HEK293 (cell line): ENCODE results near the gene RTN1.

ENCODE experiments used
- CTCF ChIA-PET: fragments of 350-600 bp; formaldehyde crosslinking; extraction: SDS; loops from one replicate; lab custom pipeline; 2021; ENCODE audit warnings: antibody characterized with exemption; lab: Yijun Ruan, JAX
- POLR2A ChIA-PET: fragments of 300-600 bp; formaldehyde crosslinking; extraction: SDS; loops from one replicate; lab custom pipeline; 2020; ENCODE audit warnings: antibody characterized with exemption, inconsistent platforms; lab: Yijun Ruan, JAX
- H3K27ac ChIP-seq: fragments of 200-500 bp; sonication (Bioruptor generic); 2 replicates; pipeline ENCODE4 v1.5.1; 2014; ENCODE audit warnings: low read depth, low read length, control low read depth, inconsistent platforms; ENCODE audit errors: extremely low read depth
- H3K36me3 ChIP-seq, 2 experiments: fragments of 200-500 bp in 1 of 2; sonication (Bioruptor generic) in 1 of 2; 1 replicate in 1 of 2; 2 replicates in 1 of 2; pipeline ENCODE4 v1.5.1; 2014 to 2017; ENCODE audit warnings: inconsistent platforms in 2 of 2, low read length in 2 of 2; ENCODE audit not compliant: control insufficient read depth in 2 of 2, insufficient read depth in 1 of 2
- H3K4me1 ChIP-seq: fragments of 200-500 bp; sonication (Bioruptor generic); 2 replicates; pipeline ENCODE4 v1.5.1; 2014; ENCODE audit warnings: mild to moderate bottlenecking, low read length, inconsistent platforms; ENCODE audit not compliant: control insufficient read depth, insufficient read depth
- H3K4me3 ChIP-seq: 2 replicates; pipeline ENCODE4 v1.5.1; 2011; ENCODE audit warnings: low read depth, mild to moderate bottlenecking, control low read depth, low read length, moderate library complexity
- H3K9me3 ChIP-seq: fragments of 200-500 bp; sonication (Bioruptor generic); 2 replicates; pipeline ENCODE4 v1.5.1; 2014; ENCODE audit warnings: low read depth, low read length, inconsistent platforms; ENCODE audit not compliant: control insufficient read depth, insufficient read depth
- BCL6B ChIP-seq: fragments of 450-650 bp; formaldehyde crosslinking; IDR thresholded peaks from 2 replicates; pipeline ENCODE4 v1.5.1; 2017; ENCODE audit warnings: missing biosample characterization, missing genetic modification characterization
- GLI2 ChIP-seq: fragments of 450-650 bp; formaldehyde crosslinking; IDR thresholded peaks from 2 replicates; pipeline ENCODE4; 2017; ENCODE audit warnings: missing biosample characterization, missing genetic modification characterization, low read depth, borderline replicate concordance
- GLI4 ChIP-seq: fragments of 450-650 bp; formaldehyde crosslinking; IDR thresholded peaks from 2 replicates; pipeline ENCODE4 v1.5.1; 2016; ENCODE audit warnings: missing biosample characterization, missing genetic modification characterization
- MEIS1 ChIP-seq: sonication (generic); formaldehyde crosslinking; IDR thresholded peaks from 2 replicates; pipeline ENCODE4 v1.8.1; 2022; ENCODE audit warnings: missing genetic modification reagents, mild to moderate bottlenecking, borderline replicate concordance
- PRDM1 ChIP-seq: fragments of 450-650 bp; formaldehyde crosslinking; IDR thresholded peaks from 2 replicates; pipeline ENCODE4; 2016; ENCODE audit warnings: missing biosample characterization, missing genetic modification characterization
- WT1 ChIP-seq: fragments of 450-650 bp; formaldehyde crosslinking; IDR thresholded peaks from 2 replicates; pipeline ENCODE4 v1.5.1; 2016; ENCODE audit warnings: missing biosample characterization, missing genetic modification characterization
- ZNF10 ChIP-seq: fragments of 450-650 bp; formaldehyde crosslinking; IDR thresholded peaks from 2 replicates; pipeline ENCODE4 v1.5.1; 2017; ENCODE audit warnings: missing biosample characterization, missing genetic modification characterization
- ZNF175 ChIP-seq: fragments of 450-650 bp; formaldehyde crosslinking; IDR thresholded peaks from 2 replicates; pipeline ENCODE4 v1.5.1; 2016; ENCODE audit warnings: missing biosample characterization, missing genetic modification characterization
- ZNF362 ChIP-seq: fragments of 450-650 bp; formaldehyde crosslinking; IDR thresholded peaks from 2 replicates; pipeline ENCODE4 v1.5.1; 2016; ENCODE audit warnings: missing biosample characterization, missing genetic modification characterization
- ZNF366 ChIP-seq: fragments of 450-650 bp; formaldehyde crosslinking; conservative IDR thresholded peaks from 2 replicates; pipeline ENCODE4 v1.5.1; 2016; ENCODE audit warnings: missing biosample characterization, missing genetic modification characterization
- ZNF473 ChIP-seq: fragments of 450-650 bp; formaldehyde crosslinking; IDR thresholded peaks from 2 replicates; pipeline ENCODE4 v1.5.1; 2017; ENCODE audit warnings: missing biosample characterization, missing genetic modification characterization
- ZNF548 ChIP-seq: fragments of 450-650 bp; formaldehyde crosslinking; IDR thresholded peaks from 2 replicates; pipeline ENCODE4 v1.5.1; 2016; ENCODE audit warnings: missing biosample characterization, missing genetic modification characterization
- ZNF639 ChIP-seq: fragments of 450-650 bp; formaldehyde crosslinking; IDR thresholded peaks from 2 replicates; pipeline ENCODE4 v1.5.1; 2016; ENCODE audit warnings: missing biosample characterization, missing genetic modification characterization
- ZNF664 ChIP-seq: fragments of 450-650 bp; formaldehyde crosslinking; IDR thresholded peaks from 2 replicates; pipeline ENCODE4 v1.5.1; 2016; ENCODE audit warnings: missing biosample characterization, missing genetic modification characterization
- ZNF76 ChIP-seq: fragments of 450-650 bp; formaldehyde crosslinking; IDR thresholded peaks from 2 replicates; pipeline ENCODE4; 2016; ENCODE audit warnings: low read depth, missing biosample characterization, missing genetic modification characterization, borderline replicate concordance
- ZNF791 ChIP-seq: fragments of 450-650 bp; formaldehyde crosslinking; IDR thresholded peaks from 2 replicates; pipeline ENCODE4 v1.5.1; 2016; ENCODE audit warnings: missing biosample characterization, missing genetic modification characterization
- ZNF830 ChIP-seq: fragments of 450-650 bp; IDR thresholded peaks from 2 replicates; pipeline ENCODE4 v1.5.0; 2018; ENCODE audit warnings: missing biosample characterization, missing genetic modification characterization, low read depth, mild to moderate bottlenecking, moderate library complexity
- ZSCAN18 ChIP-seq: fragments of 450-650 bp; formaldehyde crosslinking; IDR thresholded peaks from 2 replicates; pipeline ENCODE4 v1.5.1; 2016; ENCODE audit warnings: missing biosample characterization, missing genetic modification characterization
- ZSCAN30 ChIP-seq: fragments of 450-650 bp; IDR thresholded peaks from 2 replicates; pipeline ENCODE4 v1.5.1; 2018; ENCODE audit warnings: missing biosample characterization, mild to moderate bottlenecking, missing genetic modification characterization, moderate library complexity

The RTN1 gene

GRCh38 chr14:59836116-59836515 is 34.5 kb downstream of the RTN1 start:
- ChIA-PET POLR2A (no interaction called here), CTCF (no interaction called here)

GRCh38 chr14:59832653-59833294 is 37.8 kb downstream of the RTN1 start:
- H3K9me3 ChIP-seq: no peaks in the 10 kb centered on the region
- no peak overlapping the region for H3K4me3 ChIP-seq
- POLR2A ChIA-PET: no interaction called here
- no peaks in the 10 kb centered on the region for H3K36me3 ChIP-seq
- TF ChIP-seq GLI4 (tag by site-specific recombination) (no peak), GLI2 (tag by site-specific recombination) (no peak), WT1 (tag by site-specific recombination) (no peak), PRDM1 (tag by site-specific recombination) (no peak)
- TF ChIP-seq, all 188 proteins: peak for 0
- H3K4me1 ChIP-seq: no peaks in the 10 kb centered on the region
- CTCF ChIA-PET: no interaction called here
- H3K27ac ChIP-seq: no peak overlapping the region

More at GRCh38 chr14:59836116-59836515, 34.5 kb downstream of the RTN1 start:
- Histone ChIP-seq H3K9me3 (no peaks in the 10 kb centered on the region), H3K27ac (no peak overlapping the region), H3K36me3 (no peaks in the 10 kb centered on the region), H3K4me3 (no peak overlapping the region), H3K4me1 (no peaks in the 10 kb centered on the region)
- TF ChIP-seq ZNF473 (tag by site-specific recombination) (no peak), WT1 (tag by site-specific recombination) (no peak), ZNF791 (tag by site-specific recombination) (no peak), ZSCAN18 (no peak), ZNF830 (tag by site-specific recombination) (no peak), ZNF664 (tag by site-specific recombination) (no peak), ZSCAN30 (tag by site-specific recombination) (no peak), ZNF639 (tag by site-specific recombination) (no peak), ZNF175 (no peak)

- POLR2A ChIA-PET: no interaction called here
- Histone ChIP-seq H3K4me3 (no peak overlapping the region), H3K9me3 (no peaks in the 10 kb centered on the region), H3K27ac (no peak overlapping the region), H3K4me1 (no peaks in the 10 kb centered on the region), H3K36me3 (no peaks in the 10 kb centered on the region)
- TF ChIP-seq BCL6B (no peak), ZNF362 (tag by site-specific recombination) (no peak), ZNF366 (no peak), MEIS1 (CRISPR knock-in tag) (no peak), ZNF10 (tag by site-specific recombination) (peak; percentile 92), ZNF548 (tag by site-specific recombination) (no peak), ZNF76 (tag by site-specific recombination) (no peak)
- CTCF ChIA-PET: no interaction called here
Observed at GRCh38 chr14:59831121-59831730, 39.4 kb downstream of the RTN1 start.
